ENCODE data around the gene TSPAN9. TPM values are rescaled to one million over a fixed set of nuclear protein-coding genes. Genes with fewer than 3 reads are reported as not detected.

The TSPAN9 gene
- polyA plus RNA-seq, 1 of the 3 experiments (the other 2 are of a cell fraction): 34.9 TPM

- Histone ChIP-seq H3K27ac (ENCODE audit: low read depth in 2 of 2, low read length in 1 of 2) (peak overlapping the region in 1 of 2 experiments; percentile 82; a peak in 2 of 4 replicates), H3K4me3 (ENCODE audit: low read depth in 2 of 2, low read length in 1 of 2) (no peak overlapping the region), H4K20me1 (ENCODE audit: insufficient read depth) (peaks cover 35% of the 10 kb centered on the region), H3K27me3 (ENCODE audit: insufficient read depth) (no peaks in the 10 kb centered on the region), H3K9me2 (no peaks in the 10 kb centered on the region), H3K4me1 (ENCODE audit: control insufficient read depth in 1 of 2, insufficient read depth in 2 of 2, low read depth in 1 of 2, low read length in 1 of 2) (peaks cover 6 to 48% of the 10 kb centered on the region in 2 experiments; a peak in 3 of 4 replicates), H2AFZ (ENCODE audit: low read depth) (no peak overlapping the region), H3K4me2 (no peak overlapping the region), H3F3A (replicated peaks; ENCODE audit: insufficient read depth) (no peaks in the 10 kb centered on the region), H3K9ac (no peak overlapping the region), H3K36me3 (replicated peaks in 1 of 2; ENCODE audit: control insufficient read depth in 1 of 2, insufficient read depth in 2 of 2, low read length in 1 of 2) (no peaks in the 10 kb centered on the region), H3K79me2 (ENCODE audit: insufficient read depth) (no peaks in the 10 kb centered on the region), H3K9me3 (no peaks in the 10 kb centered on the region)
- peak; percentile 86 for DNase-seq
- WGBS (ENCODE audit: low lambda C conversion rate): 70% methylated on average over 8 of the region's 16 CpGs
- CTCF ChIA-PET: interaction anchor here (0.7 to 8.1 kb wide), 11 partner anchors 11 to 132 kb away, joined by 3 to 99 read pairs (median 18); no protein-coding TSS in a partner anchor
- TF ChIP-seq, protein P1, sequence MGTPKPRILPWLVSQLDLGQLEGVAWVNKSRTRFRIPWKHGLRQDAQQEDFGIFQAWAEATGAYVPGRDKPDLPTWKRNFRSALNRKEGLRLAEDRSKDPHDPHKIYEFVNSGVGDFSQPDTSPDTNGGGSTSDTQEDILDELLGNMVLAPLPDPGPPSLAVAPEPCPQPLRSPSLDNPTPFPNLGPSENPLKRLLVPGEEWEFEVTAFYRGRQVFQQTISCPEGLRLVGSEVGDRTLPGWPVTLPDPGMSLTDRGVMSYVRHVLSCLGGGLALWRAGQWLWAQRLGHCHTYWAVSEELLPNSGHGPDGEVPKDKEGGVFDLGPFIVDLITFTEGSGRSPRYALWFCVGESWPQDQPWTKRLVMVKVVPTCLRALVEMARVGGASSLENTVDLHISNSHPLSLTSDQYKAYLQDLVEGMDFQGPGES (IDR thresholded peaks at IDR 0.05; ENCODE audit: low read depth, low read length): no peak
- peak; percentile 90 for TF ChIP-seq MXI1 (IDR thresholded peaks at IDR 0.05; ENCODE audit: low read depth, low read length)
- TF ChIP-seq GATA2 (CRISPR knock-in tag; IDR thresholded peaks at IDR 0.05): peak; percentile 87
- no peak for TF ChIP-seq YY1 (IDR thresholded peaks at IDR 0.05; ENCODE audit: low read depth)
- TF ChIP-seq RFX5 (IDR thresholded peaks at IDR 0.05; ENCODE audit: low read length): no peak
- peak; percentile 3; the same call in 1 of the 2 replicates for TF ChIP-seq SMC3 (IDR thresholded peaks at IDR 0.05; ENCODE audit: low read depth, low read length)
- TF ChIP-seq, protein P2, sequence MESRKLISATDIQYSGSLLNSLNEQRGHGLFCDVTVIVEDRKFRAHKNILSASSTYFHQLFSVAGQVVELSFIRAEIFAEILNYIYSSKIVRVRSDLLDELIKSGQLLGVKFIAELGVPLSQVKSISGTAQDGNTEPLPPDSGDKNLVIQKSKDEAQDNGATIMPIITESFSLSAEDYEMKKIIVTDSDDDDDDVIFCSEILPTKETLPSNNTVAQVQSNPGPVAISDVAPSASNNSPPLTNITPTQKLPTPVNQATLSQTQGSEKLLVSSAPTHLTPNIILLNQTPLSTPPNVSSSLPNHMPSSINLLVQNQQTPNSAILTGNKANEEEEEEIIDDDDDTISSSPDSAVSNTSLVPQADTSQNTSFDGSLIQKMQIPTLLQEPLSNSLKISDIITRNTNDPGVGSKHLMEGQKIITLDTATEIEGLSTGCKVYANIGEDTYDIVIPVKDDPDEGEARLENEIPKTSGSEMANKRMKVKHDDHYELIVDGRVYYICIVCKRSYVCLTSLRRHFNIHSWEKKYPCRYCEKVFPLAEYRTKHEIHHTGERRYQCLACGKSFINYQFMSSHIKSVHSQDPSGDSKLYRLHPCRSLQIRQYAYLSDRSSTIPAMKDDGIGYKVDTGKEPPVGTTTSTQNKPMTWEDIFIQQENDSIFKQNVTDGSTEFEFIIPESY (IDR thresholded peaks at IDR 0.05; ENCODE audit: borderline replicate concordance, low read depth): no peak
- TF ChIP-seq TAF1 (IDR thresholded peaks at IDR 0.05; ENCODE audit: borderline replicate concordance, low read depth, low read length): no peak
- no peak for TF ChIP-seq RAD21 (IDR thresholded peaks at IDR 0.05; ENCODE audit: low read length)
- peak; percentile 43 for TF ChIP-seq RCOR1 (IDR thresholded peaks at IDR 0.05; ENCODE audit: low read length)
- TF ChIP-seq EP300 (IDR thresholded peaks at IDR 0.05; ENCODE audit: borderline replicate concordance in 1 of 2, low read depth in 1 of 2, low read length in 1 of 2): 0 out of 4 replicates have a peak, but pooled peaks of 1 of the 2 experiments have one; percentile 46
- TF ChIP-seq, protein P3, sequence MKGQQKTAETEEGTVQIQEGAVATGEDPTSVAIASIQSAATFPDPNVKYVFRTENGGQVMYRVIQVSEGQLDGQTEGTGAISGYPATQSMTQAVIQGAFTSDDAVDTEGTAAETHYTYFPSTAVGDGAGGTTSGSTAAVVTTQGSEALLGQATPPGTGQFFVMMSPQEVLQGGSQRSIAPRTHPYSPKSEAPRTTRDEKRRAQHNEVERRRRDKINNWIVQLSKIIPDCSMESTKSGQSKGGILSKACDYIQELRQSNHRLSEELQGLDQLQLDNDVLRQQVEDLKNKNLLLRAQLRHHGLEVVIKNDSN (IDR thresholded peaks at IDR 0.05; ENCODE audit: borderline replicate concordance, low read depth): no peak
- no peak for TF ChIP-seq TEAD4 (IDR thresholded peaks at IDR 0.05; ENCODE audit: borderline replicate concordance, insufficient read depth)
- no peak for TF ChIP-seq GABPA (IDR thresholded peaks at IDR 0.05; ENCODE audit: low read depth)
- TF ChIP-seq EZH2phosphoT487 (IDR thresholded peaks at IDR 0.05; ENCODE audit: borderline replicate concordance, low read depth): no peak
- TF ChIP-seq CTCF (IDR thresholded peaks at IDR 0.05): no peak
- TF ChIP-seq FOXJ3 (CRISPR knock-in tag; IDR thresholded peaks at IDR 0.05): peak; percentile 74
- POLR2A ChIA-PET: interaction anchor here (0.5 to 1.0 kb wide), 3 partner anchors 12 to 33 kb away, joined by 3 to 4 read pairs (median 3); no protein-coding TSS in a partner anchor
These were observed 127.8 kb downstream of the TSPAN9 start for GRCh38 chr12:3204730-3205531.

All from SK-N-SH (cell line).